HG02623 (cell line): Measurements from ENCODE around the gene TIMM8B.
"Not testable (repeated sequence)": the region's sequence is repeated elsewhere in the genome, so short reads cannot be mapped to it uniquely, and the experiment has no call there.

Experiments used
- ATAC-seq: cut with Tn5 transposase; IDR thresholded peaks from one replicate; pipeline ENCODE4 v1.9.1; 2021; ENCODE audit warnings: moderate library complexity; ENCODE audit not compliant: unreplicated experiment

TIMM8B gene

DNA sequence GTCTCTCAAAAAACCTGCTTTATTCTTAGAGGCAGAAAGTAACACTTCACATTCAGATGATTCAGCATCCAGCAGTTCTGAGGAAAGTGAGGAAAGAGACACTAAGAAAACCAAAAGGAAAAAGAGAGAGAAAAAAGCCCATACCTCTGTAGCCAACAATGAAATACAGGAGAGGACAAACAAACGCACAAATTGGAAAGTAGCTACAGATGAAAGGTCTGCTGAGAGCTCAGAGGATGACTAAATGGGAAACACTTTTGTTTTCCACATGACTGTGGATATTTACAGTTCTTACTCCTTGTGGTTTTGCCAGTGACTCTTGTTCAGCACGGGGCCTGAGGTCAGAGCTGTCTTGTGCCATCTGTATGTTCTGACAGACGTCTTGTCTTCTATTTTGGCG lies 3.8 kb downstream of the TIMM8B start:
- no peak for ATAC-seq

DNA sequence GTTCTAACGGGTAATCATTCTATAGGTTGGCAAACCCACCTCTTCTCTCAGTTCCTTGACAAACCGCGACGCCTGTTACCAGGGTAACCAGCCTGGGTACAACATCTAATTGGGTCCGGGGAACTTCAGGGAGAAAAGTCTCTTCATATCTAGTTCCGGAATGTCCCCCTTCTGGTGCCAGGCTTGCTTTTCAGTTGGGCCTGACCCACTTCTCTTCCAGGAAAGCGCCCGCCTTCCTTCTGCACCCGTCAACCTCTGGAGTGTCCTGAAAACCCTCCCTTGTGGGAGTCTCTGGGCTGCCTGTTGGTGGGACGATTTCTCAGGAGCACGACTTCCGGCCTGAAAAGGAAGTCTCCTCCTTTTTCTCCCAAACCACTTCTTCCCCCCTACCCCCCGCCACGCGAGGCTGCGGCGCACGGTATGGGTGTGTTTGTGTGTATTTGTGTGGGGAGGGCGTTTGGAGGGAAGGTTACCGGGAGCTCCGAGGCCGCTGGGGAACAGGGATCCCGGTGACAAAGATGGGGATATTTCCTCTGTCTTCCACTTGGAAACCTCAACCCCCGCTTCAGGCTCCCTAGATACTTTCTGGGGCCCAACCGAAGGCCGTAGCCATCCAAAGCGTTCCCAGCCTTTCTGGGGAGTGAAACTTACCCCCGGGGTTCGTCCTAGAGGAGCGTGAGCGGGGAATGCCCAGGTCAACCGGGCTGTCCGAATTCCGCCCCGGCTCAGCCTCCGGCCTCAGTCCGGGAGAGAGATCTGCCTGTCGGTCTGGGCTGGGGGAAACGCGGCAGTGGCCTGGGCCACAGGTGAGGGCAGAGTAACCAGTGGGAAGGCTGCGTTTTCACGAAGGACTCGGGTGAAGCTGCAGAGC lies 12.4 kb downstream of the TIMM8B start, which contains the start of the genes NKAPD1 and PIH1D2:
Gene NKAPD1 (plus strand): TSS at position 359 of the 871 bp plus-strand sequence. CDS start 1,276 bp downstream, outside the sequence.
Gene PIH1D2 (minus strand): TSS at position 77 of the 871 bp plus-strand sequence. CDS start 843 bp downstream, outside the sequence.
- ATAC-seq = peak; percentile 80

DNA sequence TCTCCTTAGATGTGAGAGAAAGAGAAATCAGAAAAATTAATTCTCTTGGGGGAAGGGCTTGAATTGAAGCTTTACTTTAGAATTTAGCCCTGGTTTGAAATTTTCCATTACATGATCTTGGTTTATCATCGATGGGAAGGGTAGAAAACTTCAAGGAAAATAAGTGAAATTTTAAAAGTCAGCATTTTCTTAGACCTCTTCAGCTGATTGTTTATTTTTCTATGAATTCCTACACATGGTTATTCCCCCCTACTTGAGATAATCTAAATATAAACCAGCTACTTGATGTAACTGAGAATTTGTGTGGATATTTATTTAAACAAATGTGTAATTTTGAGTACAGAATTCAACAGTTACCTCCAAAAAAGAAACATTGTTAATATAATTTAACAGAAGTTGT lies 23.6 kb downstream of the TIMM8B start:
- ATAC-seq = no peak

DNA sequence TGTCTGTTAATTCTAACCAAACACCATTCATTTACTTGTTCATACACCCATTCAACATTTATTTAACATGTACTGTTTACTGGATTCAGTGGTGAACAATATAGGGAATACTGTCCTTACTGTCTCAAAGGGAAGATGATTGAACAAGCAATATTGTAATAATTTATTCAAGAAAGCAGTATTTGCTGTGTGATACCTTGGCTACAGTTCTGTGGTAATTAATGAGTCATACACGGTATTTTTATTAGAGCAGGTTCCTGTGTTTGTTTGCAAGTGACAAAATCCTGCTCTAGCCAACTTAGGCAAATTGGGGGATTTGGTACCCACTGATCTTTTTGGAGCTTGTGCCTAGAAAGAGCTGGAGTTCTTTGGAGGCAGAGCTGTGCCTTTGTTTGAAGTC lies 28.5 kb downstream of the TIMM8B start:
- no peak for ATAC-seq

DNA sequence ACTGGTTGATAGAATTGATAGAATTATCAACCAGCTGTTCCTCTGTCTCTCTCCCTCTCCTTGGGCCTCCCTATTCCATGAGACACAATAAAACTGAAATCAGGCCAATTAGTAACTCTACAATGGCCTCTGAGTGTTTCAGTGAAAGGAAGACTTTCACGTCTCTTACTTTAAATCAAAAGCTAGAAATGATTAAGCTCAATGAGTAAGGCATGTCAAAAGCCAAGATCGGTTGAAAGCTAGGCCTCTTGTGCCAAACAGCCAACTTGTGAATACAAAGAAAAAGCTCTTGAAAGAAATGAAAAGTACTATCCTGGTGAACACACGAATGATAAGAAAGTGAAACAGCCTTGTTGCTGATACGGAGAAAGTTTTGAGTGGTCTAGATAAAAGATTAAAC lies 29.4 kb downstream of the TIMM8B start:
- no peak for ATAC-seq

DNA sequence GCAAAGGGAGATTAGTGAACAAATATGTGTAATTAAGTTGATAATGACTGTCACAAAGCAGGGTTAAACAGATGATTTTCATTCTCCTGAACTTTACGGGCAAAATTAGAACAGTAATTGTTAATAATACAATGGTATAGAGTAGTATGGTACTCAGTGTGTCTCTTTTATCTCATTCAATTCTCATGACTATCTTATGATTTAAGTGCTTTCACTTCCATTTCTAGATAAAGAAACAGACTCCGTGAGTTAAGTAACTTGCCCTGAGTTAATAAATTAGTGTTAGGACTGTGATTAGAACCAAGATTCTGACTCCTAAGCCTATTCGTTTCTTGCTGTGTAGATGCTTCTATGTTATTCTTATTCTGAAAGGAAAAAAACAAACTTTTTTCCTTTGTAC lies 34.8 kb downstream of the TIMM8B start:
- ATAC-seq = no peak

DNA sequence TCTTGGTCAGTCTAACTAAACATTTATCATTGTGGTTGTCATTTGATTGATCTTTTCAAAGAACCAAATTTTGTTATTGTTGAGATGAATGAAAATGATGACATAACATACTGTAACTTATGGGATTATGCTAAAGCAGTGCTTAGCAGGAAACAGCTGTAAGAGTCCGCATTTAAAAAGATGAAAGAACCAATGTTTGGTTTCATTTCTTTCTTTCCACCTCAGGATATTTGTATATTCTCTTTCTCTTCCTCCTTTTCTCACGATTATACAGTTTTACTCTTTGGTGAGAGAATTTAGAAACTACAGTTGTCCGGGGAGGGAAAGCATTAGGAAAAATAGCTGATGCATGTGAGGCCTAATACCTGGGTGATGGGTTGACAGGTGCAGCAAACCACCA lies 35.8 kb downstream of the TIMM8B start:
- peak; percentile 88 for ATAC-seq

DNA sequence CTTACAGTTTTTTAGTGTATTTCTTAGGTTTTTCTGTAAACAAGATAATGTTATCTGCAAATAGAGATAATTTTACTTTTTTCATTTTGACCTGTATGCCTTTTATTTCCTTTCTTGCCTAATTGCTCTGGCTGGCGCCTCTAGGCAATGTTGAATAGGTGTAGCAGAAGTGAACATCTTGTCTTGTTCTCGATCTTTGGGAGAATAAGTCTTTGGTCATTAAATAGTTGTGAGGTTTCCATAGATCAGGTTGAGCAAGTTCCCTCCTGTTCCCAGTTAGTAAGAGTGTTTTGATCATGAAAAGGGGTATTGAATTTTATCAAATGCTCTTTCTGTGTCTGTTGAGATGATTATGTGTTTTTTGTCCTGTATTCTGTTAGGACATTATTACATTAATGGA lies 36.8 kb downstream of the TIMM8B start:
- no peak for ATAC-seq

DNA sequence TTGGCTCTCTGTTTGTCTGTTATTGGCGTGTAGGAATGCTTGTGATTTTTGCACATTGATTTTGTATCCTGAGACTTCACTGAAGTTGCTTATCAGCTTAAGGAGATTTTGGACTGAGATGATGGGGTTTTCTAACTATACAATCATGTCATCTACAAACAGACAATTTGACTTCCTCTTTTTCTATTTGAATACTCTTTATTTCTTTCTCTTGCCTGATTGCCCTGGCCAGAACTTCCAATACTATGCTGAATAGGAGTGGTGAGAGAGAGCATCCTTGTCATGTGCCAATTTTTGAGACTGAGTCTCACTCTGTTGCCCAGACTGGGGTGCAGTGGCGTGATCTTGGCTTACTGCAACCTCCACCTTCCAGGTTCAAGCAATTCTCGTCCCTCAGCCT lies 38.3 kb downstream of the TIMM8B start:
- ATAC-seq = not testable (repeated sequence)

DNA sequence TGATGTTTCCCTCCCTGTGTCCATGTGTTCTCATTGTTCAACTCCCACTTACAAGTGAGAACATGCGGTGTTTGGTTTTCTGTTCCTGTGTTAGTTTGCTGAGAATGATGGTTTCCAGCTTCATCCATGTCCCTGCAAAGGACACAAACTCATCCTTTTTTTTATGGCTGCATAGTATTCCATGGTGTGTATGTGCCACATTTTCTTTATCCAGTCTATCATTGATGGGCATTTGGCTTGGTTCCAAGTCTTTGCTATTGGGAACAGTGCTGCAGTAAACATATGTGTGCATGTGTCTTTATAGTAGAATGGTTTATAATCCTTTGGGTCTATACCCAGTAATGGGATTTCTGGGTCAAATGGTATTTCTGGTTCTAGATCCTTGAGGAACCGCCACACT lies 39.9 kb downstream of the TIMM8B start:
- ATAC-seq = not testable (repeated sequence)

DNA sequence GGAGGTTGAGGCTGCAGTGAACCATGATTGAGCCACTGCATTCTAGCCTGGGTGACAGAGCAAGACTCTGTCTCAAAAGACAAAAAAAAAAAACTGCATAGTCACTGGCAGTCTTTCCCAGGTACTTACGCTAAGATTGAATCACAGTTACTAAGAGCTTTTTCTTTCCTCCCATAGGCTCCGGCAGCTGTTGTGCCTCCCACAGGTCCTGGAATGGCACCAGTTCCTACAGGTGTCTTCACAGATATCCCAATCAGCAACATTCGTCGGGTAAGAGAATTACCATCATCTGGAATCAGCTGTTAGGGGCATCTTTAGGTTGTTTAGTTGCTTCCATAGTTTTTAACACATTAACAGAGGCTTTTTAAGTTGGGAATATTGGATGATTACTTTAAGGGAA lies 41.6 kb downstream of the TIMM8B start:
- ATAC-seq = no peak

DNA sequence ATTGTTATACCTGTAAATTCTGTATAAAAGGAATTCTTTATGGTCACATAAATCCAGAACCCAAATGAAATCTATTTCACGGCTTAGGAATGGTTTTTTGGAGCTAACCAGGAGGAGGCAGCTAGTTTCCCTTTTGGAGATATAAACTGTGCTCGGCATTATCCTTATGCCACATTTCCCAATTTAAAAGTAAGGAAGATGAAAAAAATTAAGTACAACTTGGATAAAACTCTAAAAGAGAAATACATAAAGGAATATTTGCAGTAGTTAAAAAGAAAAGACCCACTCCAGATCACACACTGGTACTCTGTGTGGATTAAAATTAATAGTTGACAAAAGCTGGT lies 43.6 kb downstream of the TIMM8B start:
- no peak for ATAC-seq

DNA sequence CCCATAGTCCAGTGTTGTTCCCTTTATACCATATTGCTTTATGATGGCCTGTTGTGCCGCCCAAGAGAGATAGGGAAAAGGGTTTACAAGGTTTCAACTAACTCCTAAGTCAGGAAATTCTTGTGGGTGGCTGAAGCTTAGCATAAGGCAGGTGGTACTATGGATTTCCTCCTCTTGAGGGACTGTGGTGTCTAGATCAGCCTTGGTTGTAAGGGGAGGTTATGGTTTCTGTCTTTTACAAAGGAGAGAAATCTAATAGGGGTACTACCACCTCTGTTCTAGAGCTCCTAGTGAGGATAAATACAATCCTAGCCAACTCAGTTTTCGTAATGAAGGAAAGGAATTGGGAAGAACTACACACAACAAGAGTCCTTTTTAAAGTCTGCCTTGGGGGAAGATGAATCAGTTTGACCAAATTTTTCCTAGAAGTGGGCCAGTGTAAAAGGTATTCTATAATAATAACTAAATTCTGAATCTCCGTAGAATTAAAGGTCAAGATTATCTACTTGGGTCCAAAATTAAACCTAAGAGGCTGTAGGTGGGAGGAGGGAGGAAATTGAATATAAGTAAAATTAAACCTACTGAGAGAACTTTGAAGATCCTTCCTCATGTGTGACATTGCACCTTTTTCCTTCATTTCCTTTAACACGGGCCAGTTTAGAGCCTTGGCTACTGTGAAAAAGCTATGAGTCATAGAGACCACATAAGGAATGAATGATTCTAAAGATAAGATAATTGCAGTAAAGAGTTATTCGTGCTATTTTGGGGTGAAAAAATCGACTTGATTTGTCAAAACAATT lies 44.2 kb downstream of the TIMM8B start:
- ATAC-seq = no peak

DNA sequence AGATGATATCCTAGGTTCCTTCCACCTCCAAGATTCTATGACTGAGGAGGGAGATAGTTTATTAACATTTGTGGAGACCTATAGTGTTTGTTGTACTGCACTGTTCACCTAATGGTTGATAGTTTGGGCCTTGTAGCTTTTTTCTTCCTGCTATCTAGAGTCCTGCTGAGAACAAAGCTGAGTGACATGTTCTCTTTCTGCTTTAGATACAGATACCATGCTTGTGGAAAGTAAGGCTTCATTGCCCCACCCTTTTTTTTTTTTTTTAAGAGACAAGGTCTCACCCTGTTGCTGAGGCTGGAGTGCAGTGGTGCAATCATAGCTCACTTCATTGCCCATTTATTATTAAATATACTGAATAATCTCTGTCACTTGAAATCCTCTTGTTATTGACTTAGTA lies 49.0 kb downstream of the TIMM8B start:
- ATAC-seq = no peak
